Transverse colon (tissue), 3 donors: ENCODE results near the gene ELK4.

ENCODE experiments used
- POLR2A ChIP-seq: fragments of 450-650 bp; IDR thresholded peaks from one replicate; pipeline ENCODE4 v1.6.1; 2016; ENCODE audit warnings: antibody characterized with exemption, mild to moderate bottlenecking, moderate library complexity
- TF ChIP-seq, protein P1 (sequence below), 5 experiments: fragments of 200-600 bp in 3 of 5; fragments of 450-650 bp in 2 of 5; sonication (generic) in 3 of 5; IDR thresholded peaks; 1 replicate in 2 of 5; 2 replicates in 3 of 5; pipeline ENCODE4 v1.5.1; 2016 to 2017; ENCODE audit warnings: antibody characterized with exemption in 5 of 5, inconsistent platforms in 3 of 5, mild to moderate bottlenecking in 2 of 5, moderate library complexity in 1 of 5

- TF ChIP-seq, protein P1, sequence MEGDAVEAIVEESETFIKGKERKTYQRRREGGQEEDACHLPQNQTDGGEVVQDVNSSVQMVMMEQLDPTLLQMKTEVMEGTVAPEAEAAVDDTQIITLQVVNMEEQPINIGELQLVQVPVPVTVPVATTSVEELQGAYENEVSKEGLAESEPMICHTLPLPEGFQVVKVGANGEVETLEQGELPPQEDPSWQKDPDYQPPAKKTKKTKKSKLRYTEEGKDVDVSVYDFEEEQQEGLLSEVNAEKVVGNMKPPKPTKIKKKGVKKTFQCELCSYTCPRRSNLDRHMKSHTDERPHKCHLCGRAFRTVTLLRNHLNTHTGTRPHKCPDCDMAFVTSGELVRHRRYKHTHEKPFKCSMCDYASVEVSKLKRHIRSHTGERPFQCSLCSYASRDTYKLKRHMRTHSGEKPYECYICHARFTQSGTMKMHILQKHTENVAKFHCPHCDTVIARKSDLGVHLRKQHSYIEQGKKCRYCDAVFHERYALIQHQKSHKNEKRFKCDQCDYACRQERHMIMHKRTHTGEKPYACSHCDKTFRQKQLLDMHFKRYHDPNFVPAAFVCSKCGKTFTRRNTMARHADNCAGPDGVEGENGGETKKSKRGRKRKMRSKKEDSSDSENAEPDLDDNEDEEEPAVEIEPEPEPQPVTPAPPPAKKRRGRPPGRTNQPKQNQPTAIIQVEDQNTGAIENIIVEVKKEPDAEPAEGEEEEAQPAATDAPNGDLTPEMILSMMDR (IDR thresholded peaks at IDR 0.05): no peak
- TF ChIP-seq POLR2A: no peak
Measured at GRCh38 chr1:205642679-205643307, 11.0 kb upstream of the ELK4 start.
